OCI-LY7 (cell line): ENCODE results near the gene GALR3. TPM values are rescaled to one million over a fixed set of nuclear protein-coding genes. Genes with fewer than 3 reads are reported as not detected.
"Not testable (repeated sequence)": the region's sequence is repeated elsewhere in the genome, so short reads cannot be mapped to it uniquely, and the experiment has no call there.

Experiments used
- BruUV-seq: library from RNA; stranded (reverse); fragments of 400-500 nt; replicated peaks from 2 replicates; lab custom pipeline; 2021; lab: Mats Ljungman, UMichigan
- CTCF ChIA-PET: fragments of 300-600 bp; sonication (Branson Sonifier 250); formaldehyde crosslinking; loops from one replicate; lab custom pipeline; 2022; ENCODE audit warnings: antibody characterized with exemption; ENCODE audit not compliant: unreplicated experiment; lab: Charles Lee
- POLR2A ChIA-PET: fragments of 300-600 bp; sonication (Branson Sonifier 250); formaldehyde crosslinking; loops from one replicate; lab custom pipeline; 2022; ENCODE audit warnings: antibody characterized with exemption; lab: Charles Lee
- DNase-seq: peaks from one replicate; pipeline ENCODE4 v3.0.0-alpha.2; 2015; ENCODE audit warnings: low spot score
- H2AFZ ChIP-seq: fragments of 200-600 bp; sonication (generic), shearing (Covaris generic); 2 replicates; pipeline ENCODE4 v1.6.1; 2014; ENCODE audit warnings: mild to moderate bottlenecking, antibody characterized with exemption, low read length, moderate library complexity
- H3K27ac ChIP-seq: fragments of 200-600 bp; sonication (generic); 2 replicates; pipeline ENCODE4 v1.5.1; 2014; ENCODE audit warnings: mixed run types, low read depth, mild to moderate bottlenecking, moderate library complexity, low read length, inconsistent platforms; ENCODE audit not compliant: poor library complexity, severe bottlenecking
- H3K36me3 ChIP-seq: fragments of 200-600 bp; sonication (generic); 2 replicates; pipeline ENCODE4 v1.6.1; 2014; ENCODE audit warnings: mild to moderate bottlenecking, antibody characterized with exemption, low read length, moderate library complexity, mixed read lengths; ENCODE audit not compliant: insufficient read depth
- H3K4me1 ChIP-seq: fragments of 200-600 bp; sonication (generic); 2 replicates; pipeline ENCODE4 v1.5.1; 2014; ENCODE audit warnings: mild to moderate bottlenecking, low read length; ENCODE audit not compliant: insufficient read depth, poor library complexity, severe bottlenecking
- H3K4me2 ChIP-seq: fragments of 200-600 bp; sonication (generic); 2 replicates; pipeline ENCODE4 v1.6.1; 2014; ENCODE audit warnings: mild to moderate bottlenecking, low read length
- H3K4me3 ChIP-seq: fragments of 200-600 bp; sonication (generic); 2 replicates; pipeline ENCODE4 v1.5.1; 2014; ENCODE audit warnings: mild to moderate bottlenecking, low read depth, low read length; ENCODE audit not compliant: poor library complexity, severe bottlenecking
- H3K79me2 ChIP-seq: fragments of 200-600 bp; sonication (generic); 2 replicates; pipeline ENCODE4 v1.6.1; 2016; ENCODE audit warnings: low read depth, mild to moderate bottlenecking, low read length, moderate library complexity, mixed read lengths; ENCODE audit not compliant: insufficient read depth
- H3K9me2 ChIP-seq: fragments of 200-600 bp; sonication (generic); 2 replicates; pipeline ENCODE4 v1.6.1; 2016; ENCODE audit warnings: mild to moderate bottlenecking, low read length, mixed read lengths; ENCODE audit not compliant: insufficient read depth
- H3K9me3 ChIP-seq: fragments of 200-600 bp; sonication (generic); 2 replicates; pipeline ENCODE4 v1.6.1; 2014; ENCODE audit warnings: mild to moderate bottlenecking, mixed run types, low read length, mixed read lengths
- H4K20me1 ChIP-seq: fragments of 200-600 bp; sonication (generic); 2 replicates; pipeline ENCODE4 v1.6.1; 2014; ENCODE audit warnings: mild to moderate bottlenecking, antibody characterized with exemption, low read length, moderate library complexity, mixed read lengths; ENCODE audit not compliant: insufficient read depth
- CTCF ChIP-seq: fragments of 200-600 bp; sonication (generic); conservative IDR thresholded peaks from 2 replicates; pipeline ENCODE4 v1.5.1; 2014; ENCODE audit warnings: mild to moderate bottlenecking, antibody characterized with exemption, low read length, moderate library complexity, mixed read lengths
- EZH2phosphoT487 ChIP-seq: fragments of 200-600 bp; sonication (generic); IDR thresholded peaks from 2 replicates; pipeline ENCODE4 v1.6.1; 2018; ENCODE audit warnings: low read depth, borderline replicate concordance, mild to moderate bottlenecking, mixed run types, antibody characterized with exemption, low read length, moderate library complexity, mixed read lengths
- intact Hi-C: fragments of 100-400 bp; cut with micrococcal nuclease; formaldehyde crosslinking; loops from one replicate; pipeline ENCODE4 v1.10.0; 2022; ENCODE audit not compliant: unreplicated experiment
- total RNA-seq, 2 experiments: library from RNA; depleted of rRNA in 1 of 2; stranded (reverse); fragments of >200 nt in 1 of 2; shearing (Covaris generic) in 1 of 2; gene quantifications; 2 replicates each; pipeline ENCODE4 v1.2.3, GENCODE V29; 2014 to 2022

Gene GALR3
- total RNA-seq, 2 experiments from 2014 or later: not detected

GRCh38 chr22:37794376-37794775 lies 28.8 kb upstream of the GALR3 start:
- Histone ChIP-seq H3K4me2 (no peak overlapping the region), H4K20me1 (no peaks in the 10 kb centered on the region), H3K79me2 (no peaks in the 10 kb centered on the region), H2AFZ (no peak overlapping the region), H3K9me2 (no peaks in the 10 kb centered on the region), H3K27ac (no peak overlapping the region), H3K9me3 (no peaks in the 10 kb centered on the region), H3K4me1 (peaks cover 9% of the 10 kb centered on the region), H3K4me3 (no peak overlapping the region), H3K36me3 (no peaks in the 10 kb centered on the region)
- intact Hi-C loops: no loop called here
- ChIA-PET POLR2A (interaction anchor here (0.6 kb wide), 1 partner anchor 388 kb away, joined by 3 read pairs; no protein-coding TSS in a partner anchor), CTCF (no interaction called here)
- BruUV-seq: no TSS peak
- DNase-seq: no peak
- TF ChIP-seq EZH2phosphoT487 (no peak), CTCF (no peak)

GRCh38 chr22:37796079-37796478 lies 27.1 kb upstream of the GALR3 start:
- peaks cover 9% of the 10 kb centered on the region for H3K4me1 ChIP-seq
- no peak overlapping the region for H2AFZ ChIP-seq
- H3K4me2 ChIP-seq: no peak overlapping the region
- no peak overlapping the region for H3K27ac ChIP-seq
- no TSS peak for BruUV-seq
- no peak for DNase-seq
- no peak for TF ChIP-seq CTCF
- no peak for TF ChIP-seq EZH2phosphoT487
- no peaks in the 10 kb centered on the region for H3K9me3 ChIP-seq
- H3K36me3 ChIP-seq: no peaks in the 10 kb centered on the region
- no peak overlapping the region for H3K4me3 ChIP-seq
- H4K20me1 ChIP-seq: no peaks in the 10 kb centered on the region
- POLR2A ChIA-PET: no interaction called here
- H3K79me2 ChIP-seq: no peaks in the 10 kb centered on the region
- intact Hi-C loops: no loop called here
- no peaks in the 10 kb centered on the region for H3K9me2 ChIP-seq
- CTCF ChIA-PET: no interaction called here

- CTCF ChIA-PET, POLR2A ChIA-PET, H2AFZ ChIP-seq, H3K4me1 ChIP-seq, DNase-seq, H3K4me2 ChIP-seq, H3K27ac ChIP-seq, H3K4me3 ChIP-seq, H3K79me2 ChIP-seq, H4K20me1 ChIP-seq, H3K9me2 ChIP-seq, H3K9me3 ChIP-seq, intact Hi-C loops, H3K36me3 ChIP-seq, BruUV-seq: not testable (repeated sequence)
Observed at GRCh38 chr22:37797259-37797658, 25.9 kb upstream of the GALR3 start.
